ENCODE data around the gene L2HGDH.

The L2HGDH gene

DNA sequence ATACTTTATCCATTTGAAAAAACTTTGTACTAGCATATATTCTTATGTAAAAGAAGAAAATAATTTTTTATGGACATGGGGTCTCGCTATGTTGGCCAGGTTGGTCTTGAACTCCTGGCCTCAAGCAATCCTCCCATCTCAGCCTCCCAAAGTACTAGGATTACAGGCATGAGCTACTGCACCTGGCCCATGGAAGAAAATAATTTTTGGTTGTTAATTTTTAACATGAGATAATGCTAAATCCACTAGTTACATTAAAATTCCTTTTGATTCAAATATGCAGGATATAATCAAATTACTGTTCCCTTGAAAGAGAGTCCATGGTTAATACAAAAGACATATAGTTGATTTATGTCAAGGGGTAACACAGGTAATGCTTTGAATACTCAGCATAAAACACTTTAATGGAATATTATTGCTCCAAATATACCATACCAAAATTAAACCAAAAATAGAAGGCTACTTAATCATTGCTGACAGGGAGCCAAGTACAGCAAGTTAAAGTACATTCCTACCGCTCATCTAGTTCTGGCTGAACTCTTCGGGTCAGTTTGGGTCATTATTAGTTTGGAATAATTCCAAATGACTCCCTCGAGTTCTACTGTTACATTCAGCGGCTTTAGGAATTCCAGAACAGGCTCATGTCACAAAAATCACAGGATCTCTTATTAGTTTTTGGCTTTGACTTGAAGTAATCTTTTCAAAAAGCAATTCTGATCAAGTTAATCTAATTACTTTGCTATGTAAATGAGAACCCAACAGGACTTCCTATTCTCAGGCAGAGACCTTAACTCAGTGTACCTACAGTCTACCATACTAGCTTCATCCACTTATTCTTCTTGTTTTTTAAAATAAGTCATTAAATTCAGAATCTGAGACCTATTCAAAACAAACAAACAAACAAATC lies 86.7 kb downstream of the L2HGDH start:
- DNase-seq, result peak; percentile 93

DNA sequence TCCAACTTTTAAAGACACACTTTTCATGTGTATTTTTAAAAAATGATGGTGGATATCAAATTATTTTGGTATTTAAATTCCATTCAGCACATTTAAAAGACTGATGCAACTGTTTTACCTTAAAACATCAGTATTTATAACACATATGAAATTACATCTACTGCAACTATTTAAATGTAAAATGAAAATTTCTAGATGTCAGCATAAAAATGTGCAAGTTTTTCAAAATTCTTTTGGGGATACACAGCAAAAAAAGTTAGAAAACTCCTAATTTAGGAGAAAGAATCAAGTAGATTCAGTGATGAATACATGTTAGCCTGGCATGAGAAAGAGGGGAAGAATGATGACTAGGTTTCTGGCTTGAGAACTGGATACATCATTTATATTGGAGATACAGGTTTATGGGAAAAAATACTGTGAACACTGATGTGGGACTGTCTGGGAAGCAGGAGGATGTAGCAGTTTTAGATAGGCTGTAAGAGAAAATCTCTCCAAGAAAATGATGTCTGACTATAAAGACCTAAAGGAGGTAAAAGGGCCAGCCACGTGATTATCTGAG lies 89.9 kb downstream of the L2HGDH start:
- DNase-seq, result peak; percentile 31

- no peak for DNase-seq
Observed at GRCh38 chr14:50218501-50218900, 93.5 kb downstream of the L2HGDH start.

- no peak for DNase-seq
Observed at GRCh38 chr14:50215416-50215815, 96.6 kb downstream of the L2HGDH start.

- DNase-seq, result no peak
Observed at GRCh38 chr14:50213795-50214194, 98.2 kb downstream of the L2HGDH start.

DNA sequence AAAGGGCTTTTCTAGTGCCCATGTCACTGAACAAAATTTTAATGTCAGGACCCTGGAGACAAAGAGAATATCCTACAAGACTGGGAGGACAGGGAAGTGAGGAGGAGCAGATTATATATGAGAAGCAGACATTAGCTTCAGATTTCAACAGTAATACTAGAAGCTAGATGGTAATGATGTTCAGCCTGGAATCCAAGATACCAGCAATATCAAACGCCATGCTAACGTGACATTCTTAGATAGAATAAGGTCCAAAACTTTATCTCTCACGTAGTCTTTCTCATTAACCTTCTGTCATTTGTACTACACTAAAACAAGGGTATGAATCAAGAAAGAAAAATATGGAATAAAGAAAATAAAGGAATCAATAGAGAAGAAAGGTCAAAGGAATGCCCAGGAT lies 99.3 kb downstream of the L2HGDH start:
- DNase-seq, result no peak

GRCh38 chr14:50210074-50210473 lies 102.0 kb downstream of the L2HGDH start:
- no peak for DNase-seq

GRCh38 chr14:50198499-50198898 lies 113.5 kb downstream of the L2HGDH start:
- DNase-seq, result no peak

DNA sequence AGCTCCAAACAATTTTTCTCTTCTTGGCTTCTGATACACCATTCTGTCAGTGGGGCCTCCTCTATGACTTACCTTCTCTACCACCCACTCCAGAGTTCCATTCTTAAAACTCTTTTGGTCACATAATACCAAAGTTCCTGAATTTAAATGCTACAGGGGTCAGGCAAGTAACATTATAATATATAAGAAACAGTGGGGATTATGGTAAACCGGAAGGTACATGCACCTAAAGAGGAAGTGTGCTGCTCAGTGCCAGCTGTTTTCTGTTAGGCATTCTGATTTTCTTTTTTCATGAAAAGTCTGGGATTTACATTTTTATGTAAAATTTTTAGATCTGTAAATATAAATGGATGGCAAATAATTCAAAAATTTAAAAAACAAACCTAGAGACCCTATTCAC lies 120.5 kb downstream of the L2HGDH start:
- no peak for DNase-seq
